IMR-90 (cell line): ENCODE data around the gene RNFT2. TPM values are rescaled to one million over a fixed set of nuclear protein-coding genes. Genes with fewer than 3 reads are reported as not detected.

Experiments used
- ATAC-seq: fragments of 200-7000 bp; cut with Tn5 transposase; 2 replicates; pipeline ENCODE4 v1.9.1; 2020; ENCODE audit warnings: low read depth, mild to moderate bottlenecking, moderate library complexity
- BruUV-seq: library from RNA; stranded (reverse); fragments of 400-500 nt; replicated peaks from 2 replicates; lab custom pipeline; 2021; lab: Mats Ljungman, UMichigan
- CTCF ChIA-PET: fragments of 300-600 bp; formaldehyde crosslinking; extraction: SDS; loops from one replicate; lab custom pipeline; 2021; ENCODE audit warnings: antibody characterized with exemption; lab: Yijun Ruan, JAX
- POLR2A ChIA-PET: fragments of 300-600 bp; sonication (Branson Sonifier 250); formaldehyde crosslinking; loops from one replicate; lab custom pipeline; 2022; ENCODE audit warnings: antibody characterized with exemption; ENCODE audit not compliant: unreplicated experiment; lab: Charles Lee
- DNase-seq: peaks from one replicate; pipeline ENCODE4 v3.0.0; 2013
- H2AFZ ChIP-seq: replicated peaks from 2 replicates; pipeline ENCODE3; 2013; ENCODE audit warnings: low read length, mild to moderate bottlenecking; ENCODE audit not compliant: poor library complexity
- H2AK5ac ChIP-seq: 2 replicates; pipeline ENCODE4 v1.6.1; 2013; ENCODE audit warnings: low read depth, low read length, inconsistent platforms
- H2AK9ac ChIP-seq: replicated peaks from 2 replicates; pipeline ENCODE3; 2013; ENCODE audit warnings: mild to moderate bottlenecking, low read depth, low read length, moderate library complexity; ENCODE audit not compliant: poor library complexity
- H2BK120ac ChIP-seq: 2 replicates; pipeline ENCODE4 v1.6.1; 2013; ENCODE audit warnings: low read depth, low read length, inconsistent platforms
- H2BK15ac ChIP-seq: 3 replicates; pipeline ENCODE4 v1.6.1; 2013; ENCODE audit warnings: low read depth, low read length, inconsistent platforms
- H2BK20ac ChIP-seq: 2 replicates; pipeline ENCODE4 v1.6.1; 2013; ENCODE audit warnings: low read depth, mild to moderate bottlenecking, inconsistent platforms, low read length, moderate library complexity
- H2BK5ac ChIP-seq: 2 replicates; pipeline ENCODE4 v1.6.1; 2013; ENCODE audit warnings: mild to moderate bottlenecking, low read depth, low read length, inconsistent platforms; ENCODE audit not compliant: poor library complexity, severe bottlenecking
- H3K14ac ChIP-seq: replicated peaks from 2 replicates; pipeline ENCODE4 v1.6.1; 2013; ENCODE audit warnings: low read depth, low read length, inconsistent platforms
- H3K18ac ChIP-seq: 2 replicates; pipeline ENCODE4 v1.6.1; 2013; ENCODE audit warnings: low read depth, low read length, control low read depth
- H3K23ac ChIP-seq: 2 replicates; pipeline ENCODE4 v1.6.1; 2013; ENCODE audit warnings: low read depth, low read length, inconsistent platforms
- H3K27ac ChIP-seq: 2 replicates; pipeline ENCODE4 v1.5.1; 2013; ENCODE audit warnings: mild to moderate bottlenecking, control low read depth, low read length; ENCODE audit not compliant: insufficient read depth
- H3K27me3 ChIP-seq: 2 replicates; pipeline ENCODE4 v1.6.1; 2013; ENCODE audit warnings: low read length; ENCODE audit not compliant: control insufficient read depth, insufficient read depth
- H3K36me3 ChIP-seq: 2 replicates; pipeline ENCODE4 v1.6.1; 2013; ENCODE audit warnings: low read length, mixed read lengths; ENCODE audit not compliant: control insufficient read depth, insufficient read depth
- H3K4ac ChIP-seq: 2 replicates; pipeline ENCODE4 v1.6.1; 2013; ENCODE audit warnings: low read depth, low read length, inconsistent platforms
- H3K4me1 ChIP-seq: 2 replicates; pipeline ENCODE4 v1.6.1; 2013; ENCODE audit warnings: low read length, mixed read lengths; ENCODE audit not compliant: control insufficient read depth, insufficient read depth
- H3K4me2 ChIP-seq: 2 replicates; pipeline ENCODE4 v1.6.1; 2013; ENCODE audit warnings: low read depth, mild to moderate bottlenecking, control low read depth, low read length, moderate library complexity
- H3K4me3 ChIP-seq: 2 replicates; pipeline ENCODE4 v1.5.1; 2013; ENCODE audit warnings: low read depth, mild to moderate bottlenecking, control low read depth, low read length, moderate library complexity; ENCODE audit not compliant: insufficient read depth
- H3K56ac ChIP-seq: 2 replicates; pipeline ENCODE4 v1.6.1; 2013; ENCODE audit warnings: low read length, inconsistent platforms; ENCODE audit not compliant: insufficient read depth; ENCODE audit errors: extremely low read depth
- H3K79me1 ChIP-seq, 2 experiments: 2 replicates each; pipeline ENCODE4 v1.6.1; 2013; ENCODE audit warnings: low read length in 2 of 2, inconsistent platforms in 1 of 2, low read depth in 1 of 2
- H3K9ac ChIP-seq: 2 replicates; pipeline ENCODE4 v1.6.1; 2013; ENCODE audit warnings: low read depth, low read length, control low read depth
- H3K9me1 ChIP-seq: 2 replicates; pipeline ENCODE4 v1.6.1; 2013; ENCODE audit warnings: low read length, inconsistent platforms; ENCODE audit not compliant: insufficient read depth
- H3K9me3 ChIP-seq: 2 replicates; pipeline ENCODE4 v1.6.1; 2013; ENCODE audit warnings: low read length; ENCODE audit not compliant: control insufficient read depth, insufficient read depth
- H4K20me1 ChIP-seq: 2 replicates; pipeline ENCODE4 v1.6.1; 2013; ENCODE audit warnings: low read length, inconsistent platforms; ENCODE audit not compliant: insufficient read depth
- H4K5ac ChIP-seq: 2 replicates; pipeline ENCODE4 v1.6.1; 2013; ENCODE audit warnings: mild to moderate bottlenecking, low read depth, low read length, control low read depth
- H4K8ac ChIP-seq, 2 experiments: 2 replicates each; pipeline ENCODE4 v1.6.1; 2013; ENCODE audit warnings: low read depth in 2 of 2, low read length in 2 of 2, control low read depth in 1 of 2, inconsistent platforms in 1 of 2
- H4K91ac ChIP-seq: 2 replicates; pipeline ENCODE4 v1.6.1; 2013; ENCODE audit warnings: low read depth, low read length, inconsistent platforms; ENCODE audit not compliant: insufficient read depth
- BHLHE40 ChIP-seq: fragments of 150-350 bp; IDR thresholded peaks from 2 replicates; pipeline ENCODE4 v1.6.1; 2016; ENCODE audit warnings: mild to moderate bottlenecking, low read depth, low read length
- CHD1 ChIP-seq: IDR thresholded peaks from 2 replicates; pipeline ENCODE4 v1.6.1; 2012; ENCODE audit warnings: low read depth, low read length, improper control_type of control experiment
- CTCF ChIP-seq: conservative IDR thresholded peaks from 2 replicates; pipeline ENCODE4 v1.5.1; 2012; ENCODE audit warnings: mild to moderate bottlenecking, low read depth, low read length, improper control_type of control experiment
- MAFK ChIP-seq: IDR thresholded peaks from 2 replicates; pipeline ENCODE4 v1.6.1; 2012; ENCODE audit warnings: low read depth, low read length, improper control_type of control experiment
- MAZ ChIP-seq: IDR thresholded peaks from 2 replicates; pipeline ENCODE4 v1.6.1; 2012; ENCODE audit warnings: low read depth, mild to moderate bottlenecking, low read length, improper control_type of control experiment, moderate library complexity, borderline replicate concordance
- MXI1 ChIP-seq: IDR thresholded peaks from 2 replicates; pipeline ENCODE4 v1.6.1; 2012; ENCODE audit warnings: low read depth, mild to moderate bottlenecking, low read length, moderate library complexity, borderline replicate concordance
- POLR2A ChIP-seq: IDR thresholded peaks from 2 replicates; pipeline ENCODE4 v1.6.1; 2012; ENCODE audit warnings: mild to moderate bottlenecking, low read depth, low read length
- RCOR1 ChIP-seq: IDR thresholded peaks from 2 replicates; pipeline ENCODE4 v1.6.1; 2012; ENCODE audit warnings: mild to moderate bottlenecking, low read length, improper control_type of control experiment; ENCODE audit not compliant: insufficient replicate concordance
- SMC3 ChIP-seq: fragments of 150-350 bp; IDR thresholded peaks from 2 replicates; pipeline ENCODE4 v1.6.1; 2016; ENCODE audit warnings: low read depth, mild to moderate bottlenecking, antibody characterized with exemption, low read length, moderate library complexity
- WGBS, 2 experiments: methylation state at CpG; one replicate each; pipeline versions ENCODE4 v1.1.5 to v1.1.7; 2013; ENCODE audit warnings: missing lambda C conversion rate in 2 of 2; ENCODE audit not compliant: insufficient read length in 1 of 2; ENCODE audit errors: extremely low coverage in 2 of 2; 5-methylcytosine and 5-hydroxymethylcytosine counted together
- dilution Hi-C: fragments of 300-500 bp; cut with HindIII; formaldehyde crosslinking; loops from one replicate; pipeline ENCODE4 v1.14.3; 2018; ENCODE audit warnings: low sequenced_read_pairs; ENCODE audit not compliant: unreplicated experiment
- in situ Hi-C: fragments of 300-500 bp; cut with MboI; formaldehyde crosslinking; loops from 3 replicates; pipeline ENCODE4 v1.14.3; 2019; ENCODE audit warnings: low sequenced_read_pairs, inconsistent platforms, mixed read lengths
- intact Hi-C: fragments of 100-400 bp; cut with micrococcal nuclease; formaldehyde crosslinking; loops from 2 replicates; pipeline ENCODE4 v1.10.0; 2022
- polyA plus RNA-seq, 3 experiments: library from polyadenylated mRNA; depleted of rRNA; stranded (reverse); fragments of >200 nt; gene quantifications; 2 replicates each; pipeline ENCODE4 v1.2.3, GENCODE V29; 2012; ENCODE audit warnings: low replicate concordance in 1 of 3
- total RNA-seq: library from RNA; depleted of rRNA; stranded (reverse); fragments of >200 nt; gene quantifications from 2 replicates; pipeline ENCODE4 v1.2.3, GENCODE V29; 2012

The RNFT2 gene
- total and polyA plus RNA-seq, 2 of the 4 experiments (the other 2 are of a cell fraction): 1.6 to 2.3 TPM

- Histone ChIP-seq H4K8ac (no peak overlapping the region), H3K23ac (no peak overlapping the region), H3K4ac (no peak overlapping the region), H2AK9ac (no peak overlapping the region), H4K20me1 (no peaks in the 10 kb centered on the region), H3K4me1 (no peaks in the 10 kb centered on the region), H2AFZ (no peak overlapping the region), H3K14ac (no peak overlapping the region), H3K4me3 (no peak overlapping the region), H3K36me3 (no peaks in the 10 kb centered on the region), H3K18ac (no peak overlapping the region), H3K27me3 (no peaks in the 10 kb centered on the region; the same call in 1 of the 2 replicates), H3K9me3 (no peaks in the 10 kb centered on the region), H4K91ac (no peak overlapping the region), H2AK5ac (no peak overlapping the region), H2BK15ac (no peak overlapping the region), H4K5ac (no peak overlapping the region), H3K9me1 (no peaks in the 10 kb centered on the region), H2BK120ac (no peak overlapping the region), H3K79me1 (no peaks in the 10 kb centered on the region), H2BK20ac (no peak overlapping the region), H3K56ac (no peak overlapping the region), H3K4me2 (no peak overlapping the region), H2BK5ac (no peak overlapping the region), H3K27ac (no peak overlapping the region), H3K9ac (no peak overlapping the region)
- no peak for TF ChIP-seq RCOR1
- no peak for TF ChIP-seq CHD1
- no peak for TF ChIP-seq SMC3
- TF ChIP-seq MAZ: no peak
- no peak for TF ChIP-seq CTCF
- TF ChIP-seq POLR2A: no peak
- no peak for TF ChIP-seq MXI1
- no peak for TF ChIP-seq MAFK
- no peak for TF ChIP-seq BHLHE40
- intact Hi-C loops: no loop called here
- POLR2A ChIA-PET: no interaction called here
- 100% methylated on average over 2 of the region's 5 CpGs; no CpG with 5 or more reads in 1 of the 2 experiments for WGBS, 2 experiments
- DNase-seq (no peak), ATAC-seq (no peak)
- dilution Hi-C loops: no loop called here
- in situ Hi-C loops: no loop called here
- no TSS peak for BruUV-seq
- CTCF ChIA-PET: no interaction called here
These were observed 115.4 kb downstream of the RNFT2 start for GRCh38 chr12:116853507-116853906.
